Keratinocyte (primary cell): ENCODE data around the gene HOXB5.

Experiments
- EZH2 ChIP-seq: IDR thresholded peaks from one replicate; pipeline ENCODE4 v1.6.1; 2012; ENCODE audit warnings: inconsistent platforms, mild to moderate bottlenecking, low read length, moderate library complexity
- TF ChIP-seq, protein P1 (sequence below), 3 experiments: IDR thresholded peaks in 1 of 3; conservative IDR thresholded peaks in 1 of 3; optimal IDR thresholded peaks in 1 of 3; 2 replicates in 2 of 3; 3 replicates in 1 of 3; pipeline versions ENCODE3 to v1.5.1; 2011; ENCODE audit warnings: low read length in 3 of 3, mild to moderate bottlenecking in 3 of 3, moderate library complexity in 2 of 3, control low read depth in 1 of 3, inconsistent platforms in 1 of 3; ENCODE audit not compliant: insufficient read depth in 2 of 3; ENCODE audit errors: extremely low read depth in 1 of 3

DNA sequence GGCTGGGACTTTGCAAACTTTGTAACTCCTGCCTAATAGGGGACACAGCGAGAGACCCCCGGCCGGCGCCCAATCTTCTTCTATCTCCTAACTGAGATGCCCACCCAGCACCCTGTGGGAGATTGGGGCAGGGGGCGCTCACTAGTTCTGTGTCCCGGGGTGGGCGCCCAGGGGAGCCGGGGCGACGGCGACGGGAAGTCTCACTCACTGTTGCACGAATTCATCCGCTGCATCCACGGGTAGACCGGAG is 3.9 kb upstream of the HOXB5 start:
- TF ChIP-seq, protein P1, sequence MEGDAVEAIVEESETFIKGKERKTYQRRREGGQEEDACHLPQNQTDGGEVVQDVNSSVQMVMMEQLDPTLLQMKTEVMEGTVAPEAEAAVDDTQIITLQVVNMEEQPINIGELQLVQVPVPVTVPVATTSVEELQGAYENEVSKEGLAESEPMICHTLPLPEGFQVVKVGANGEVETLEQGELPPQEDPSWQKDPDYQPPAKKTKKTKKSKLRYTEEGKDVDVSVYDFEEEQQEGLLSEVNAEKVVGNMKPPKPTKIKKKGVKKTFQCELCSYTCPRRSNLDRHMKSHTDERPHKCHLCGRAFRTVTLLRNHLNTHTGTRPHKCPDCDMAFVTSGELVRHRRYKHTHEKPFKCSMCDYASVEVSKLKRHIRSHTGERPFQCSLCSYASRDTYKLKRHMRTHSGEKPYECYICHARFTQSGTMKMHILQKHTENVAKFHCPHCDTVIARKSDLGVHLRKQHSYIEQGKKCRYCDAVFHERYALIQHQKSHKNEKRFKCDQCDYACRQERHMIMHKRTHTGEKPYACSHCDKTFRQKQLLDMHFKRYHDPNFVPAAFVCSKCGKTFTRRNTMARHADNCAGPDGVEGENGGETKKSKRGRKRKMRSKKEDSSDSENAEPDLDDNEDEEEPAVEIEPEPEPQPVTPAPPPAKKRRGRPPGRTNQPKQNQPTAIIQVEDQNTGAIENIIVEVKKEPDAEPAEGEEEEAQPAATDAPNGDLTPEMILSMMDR (optimal IDR thresholded peaks at IDR 0.05 in 1 of 3, IDR thresholded peaks at IDR 0.05 in 1 of 3, conservative IDR thresholded peaks at IDR 0.05 in 1 of 3; ENCODE audit: extremely low read depth in 1 of 3, insufficient read depth in 2 of 3, low read length in 3 of 3), result no peak
- no peak for TF ChIP-seq EZH2
